Esophagus squamous epithelium (tissue), 4 donors: ENCODE results near the gene RIC8B.

Experiments
- POLR2A ChIP-seq, 4 donors: fragments of 450-650 bp; IDR thresholded peaks; one replicate each; pipeline ENCODE4 v1.6.1; 2017; ENCODE audit warnings: antibody characterized with exemption in 4 of 4, mild to moderate bottlenecking in 4 of 4, moderate library complexity in 3 of 4
- TF ChIP-seq, protein P1 (sequence below), 6 experiments: fragments of 450-650 bp in 4 of 6; fragments of 200-600 bp in 2 of 6; sonication (generic) in 2 of 6; IDR thresholded peaks; one replicate each; pipeline ENCODE4 v1.5.1; 2016 to 2019; ENCODE audit warnings: antibody characterized with exemption in 6 of 6, mild to moderate bottlenecking in 4 of 6, moderate library complexity in 4 of 6

- TF ChIP-seq, protein P1, sequence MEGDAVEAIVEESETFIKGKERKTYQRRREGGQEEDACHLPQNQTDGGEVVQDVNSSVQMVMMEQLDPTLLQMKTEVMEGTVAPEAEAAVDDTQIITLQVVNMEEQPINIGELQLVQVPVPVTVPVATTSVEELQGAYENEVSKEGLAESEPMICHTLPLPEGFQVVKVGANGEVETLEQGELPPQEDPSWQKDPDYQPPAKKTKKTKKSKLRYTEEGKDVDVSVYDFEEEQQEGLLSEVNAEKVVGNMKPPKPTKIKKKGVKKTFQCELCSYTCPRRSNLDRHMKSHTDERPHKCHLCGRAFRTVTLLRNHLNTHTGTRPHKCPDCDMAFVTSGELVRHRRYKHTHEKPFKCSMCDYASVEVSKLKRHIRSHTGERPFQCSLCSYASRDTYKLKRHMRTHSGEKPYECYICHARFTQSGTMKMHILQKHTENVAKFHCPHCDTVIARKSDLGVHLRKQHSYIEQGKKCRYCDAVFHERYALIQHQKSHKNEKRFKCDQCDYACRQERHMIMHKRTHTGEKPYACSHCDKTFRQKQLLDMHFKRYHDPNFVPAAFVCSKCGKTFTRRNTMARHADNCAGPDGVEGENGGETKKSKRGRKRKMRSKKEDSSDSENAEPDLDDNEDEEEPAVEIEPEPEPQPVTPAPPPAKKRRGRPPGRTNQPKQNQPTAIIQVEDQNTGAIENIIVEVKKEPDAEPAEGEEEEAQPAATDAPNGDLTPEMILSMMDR (IDR thresholded peaks at IDR 0.05) = no peak
- TF ChIP-seq POLR2A (IDR thresholded peaks at IDR 0.05) = no peak
Observed at GRCh38 chr12:106845902-106846301, 71.4 kb downstream of the RIC8B start.
